Liver (tissue), 9 donors: Measurements from ENCODE around the gene ANKRD1. TPM values are rescaled to one million over a fixed set of nuclear protein-coding genes. Genes with fewer than 3 reads are reported as not detected.

Experiments
- DNase-seq: peaks from one replicate; pipeline ENCODE4 v3.0.0-alpha.2; 2017; ENCODE audit warnings: low spot score
- H3K27ac ChIP-seq, 2 donors: one replicate each; pipeline ENCODE4 v1.7.0; 2013; ENCODE audit warnings: inconsistent platforms in 2 of 2, low read length in 2 of 2, control low read depth in 1 of 2, low read depth in 1 of 2, mild to moderate bottlenecking in 1 of 2
- H3K27me3 ChIP-seq, 4 donors: one replicate each; pipeline versions ENCODE4 v1.6.1 to v1.7.0; 2013; ENCODE audit warnings: low read length in 3 of 4, inconsistent platforms in 1 of 4, mild to moderate bottlenecking in 1 of 4, moderate library complexity in 1 of 4; ENCODE audit not compliant: control insufficient read depth in 4 of 4, insufficient read depth in 4 of 4
- H3K36me3 ChIP-seq, 4 donors: one replicate each; pipeline versions ENCODE4 v1.6.1 to v1.7.0; 2013; ENCODE audit warnings: low read length in 3 of 4, mild to moderate bottlenecking in 3 of 4, low read depth in 1 of 4, moderate library complexity in 1 of 4; ENCODE audit not compliant: control insufficient read depth in 4 of 4, insufficient read depth in 3 of 4
- H3K4me1 ChIP-seq, 4 donors: one replicate each; pipeline versions ENCODE4 v1.6.1 to v1.7.0; 2013; ENCODE audit warnings: low read length in 3 of 4, mild to moderate bottlenecking in 3 of 4, moderate library complexity in 1 of 4; ENCODE audit not compliant: control insufficient read depth in 4 of 4, insufficient read depth in 4 of 4
- H3K4me3 ChIP-seq, 3 donors: one replicate each; pipeline versions ENCODE4 v1.6.1 to v1.7.0; 2013; ENCODE audit warnings: low read length in 3 of 3, control low read depth in 1 of 3, low read depth in 1 of 3, mild to moderate bottlenecking in 1 of 3
- H3K9ac ChIP-seq, 2 donors: one replicate each; pipeline ENCODE4 v1.7.0; 2013; ENCODE audit warnings: low read length in 2 of 2, mild to moderate bottlenecking in 2 of 2, moderate library complexity in 2 of 2, control low read depth in 1 of 2, low read depth in 1 of 2
- H3K9me3 ChIP-seq, 4 donors: one replicate each; pipeline versions ENCODE4 v1.6.1 to v1.7.0; 2013; ENCODE audit warnings: low read length in 3 of 4; ENCODE audit not compliant: control insufficient read depth in 4 of 4
- ATF3 ChIP-seq: IDR thresholded peaks from 2 replicates; pipeline ENCODE4 v1.6.1; 2016; ENCODE audit warnings: antibody characterized with exemption
- CTCF ChIP-seq: fragments of 150-350 bp; IDR thresholded peaks from 2 replicates; pipeline ENCODE4 v1.5.1; 2017; ENCODE audit warnings: improper control_type of control experiment, low read depth, low read length; ENCODE audit not compliant: missing input control
- EGR1 ChIP-seq, 2 donors: IDR thresholded peaks; 2 replicates each; pipeline ENCODE4 v1.6.1; 2016 to 2018; ENCODE audit warnings: antibody characterized with exemption in 2 of 2, low read depth in 2 of 2
- FOXA1 ChIP-seq: IDR thresholded peaks from 2 replicates; pipeline ENCODE4 v1.6.1; 2016; ENCODE audit warnings: antibody characterized with exemption
- FOXA2 ChIP-seq: IDR thresholded peaks from 2 replicates; pipeline ENCODE4 v1.6.1; 2016; ENCODE audit warnings: antibody characterized with exemption
- GABPA ChIP-seq, 2 donors: IDR thresholded peaks in 1 of 2; conservative IDR thresholded peaks in 1 of 2; 2 replicates each; pipeline ENCODE4 v1.6.1; 2016; ENCODE audit warnings: antibody characterized with exemption in 2 of 2, mild to moderate bottlenecking in 1 of 2, moderate library complexity in 1 of 2
- HNF4A ChIP-seq, 2 donors: conservative IDR thresholded peaks; 2 replicates each; pipeline ENCODE4 v1.6.1; 2016; ENCODE audit warnings: antibody characterized with exemption in 2 of 2, mild to moderate bottlenecking in 2 of 2
- HNF4G ChIP-seq: IDR thresholded peaks from 2 replicates; pipeline ENCODE4 v1.6.1; 2016; ENCODE audit warnings: antibody characterized with exemption
- JUND ChIP-seq, 2 donors: IDR thresholded peaks; 2 replicates each; pipeline ENCODE4 v1.6.1; 2016; ENCODE audit warnings: antibody characterized with exemption in 2 of 2
- MAX ChIP-seq: IDR thresholded peaks from 2 replicates; pipeline ENCODE4 v1.6.1; 2016; ENCODE audit warnings: antibody characterized with exemption
- NR2F2 ChIP-seq: IDR thresholded peaks from 2 replicates; pipeline ENCODE4 v1.6.1; 2016; ENCODE audit warnings: antibody characterized with exemption
- RAD21 ChIP-seq, 2 donors: IDR thresholded peaks; 2 replicates each; pipeline ENCODE4 v1.6.1; 2016; ENCODE audit warnings: antibody characterized with exemption in 2 of 2, mild to moderate bottlenecking in 2 of 2
- REST ChIP-seq: IDR thresholded peaks from 2 replicates; pipeline ENCODE4 v1.6.1; 2016; ENCODE audit warnings: antibody characterized with exemption, mild to moderate bottlenecking
- RXRA ChIP-seq, 2 donors: IDR thresholded peaks; 2 replicates each; pipeline ENCODE4 v1.6.1; 2017 to 2018; ENCODE audit warnings: antibody characterized with exemption in 2 of 2, mild to moderate bottlenecking in 1 of 2
- SP1 ChIP-seq: IDR thresholded peaks from 2 replicates; pipeline ENCODE4 v1.6.1; 2018; ENCODE audit warnings: antibody characterized with exemption, mild to moderate bottlenecking
- TAF1 ChIP-seq: conservative IDR thresholded peaks from 2 replicates; pipeline ENCODE4 v1.6.1; 2016; ENCODE audit warnings: antibody characterized with exemption, mild to moderate bottlenecking
- YY1 ChIP-seq: IDR thresholded peaks from 2 replicates; pipeline ENCODE4 v1.6.1; 2016; ENCODE audit warnings: antibody characterized with exemption, mild to moderate bottlenecking
- ZBTB33 ChIP-seq: IDR thresholded peaks from 2 replicates; pipeline ENCODE4 v1.6.1; 2016; ENCODE audit warnings: antibody characterized with exemption
- WGBS: extraction: QIAGEN DNeasy Blood & Tissue Kit; methylation state at CpG from one replicate; pipeline ENCODE4 v1.1.7; 2013; 5-methylcytosine and 5-hydroxymethylcytosine counted together
- polyA plus RNA-seq, 2 donors: library from polyadenylated mRNA; stranded (reverse) in 1 of 2; unstranded in 1 of 2; fragments of 200-250 nt in 1 of 2; fragments of >200 nt in 1 of 2; fragmentation: Nextera tagmentation in 1 of 2; extraction: Ambion mirVana in 1 of 2; gene quantifications; one replicate each; pipeline versions ENCODE4 v1.2.1 to v1.2.3, GENCODE V29; 2013 to 2015
- total RNA-seq, 2 donors: library from RNA; depleted of rRNA; stranded (reverse); fragments of >200 nt; gene quantifications; one replicate each; pipeline ENCODE4 v1.2.3, GENCODE V29; 2014
- donor health status: healthy.
- donor health status: healthy.
- donor health status: healthy.
- donor health status: healthy.
- donor health status: healthy.

Gene ANKRD1
- total and polyA plus RNA-seq, 4 donors = 0.16 to 0.25 TPM; not detected in 2

GRCh38 chr10:90916392-90917237 is 4.3 kb downstream of the ANKRD1 start:
- no peak for DNase-seq
- 86% methylated on average over 6 of the region's 6 CpGs for WGBS
- Histone ChIP-seq H3K4me1 (peaks cover 0 to 2% (median 0%) of the 10 kb centered on the region in 4 donors), H3K27me3 (peaks cover 0 to 4% (median 0%) of the 10 kb centered on the region in 4 donors), H3K4me3 (no peak overlapping the region), H3K9me3 (no peaks in the 10 kb centered on the region), H3K27ac (no peak overlapping the region), H3K36me3 (no peaks in the 10 kb centered on the region), H3K9ac (no peak overlapping the region)
- TF ChIP-seq MAX = no peak
- TF ChIP-seq EGR1 (IDR thresholded peaks at IDR 0.05; ENCODE audit: low read depth in 2 of 2) = no peak
- no peak for TF ChIP-seq CTCF
- TF ChIP-seq NR2F2 = no peak
- TF ChIP-seq ATF3 = no peak
- no peak for TF ChIP-seq RAD21 (IDR thresholded peaks at IDR 0.05)
- TF ChIP-seq ZBTB33 = no peak
- TF ChIP-seq HNF4A (conservative IDR thresholded peaks at IDR 0.05) = no peak
- no peak for TF ChIP-seq SP1
- no peak for TF ChIP-seq RXRA (IDR thresholded peaks at IDR 0.05)
- no peak for TF ChIP-seq YY1
- no peak for TF ChIP-seq REST
- no peak for TF ChIP-seq HNF4G
- TF ChIP-seq FOXA2 = no peak
- TF ChIP-seq GABPA (IDR thresholded peaks at IDR 0.05 in 1 of 2, conservative IDR thresholded peaks at IDR 0.05 in 1 of 2) = no peak
- TF ChIP-seq FOXA1 = no peak
- TF ChIP-seq TAF1 = no peak
- no peak for TF ChIP-seq JUND (IDR thresholded peaks at IDR 0.05)
